Skin of body (tissue), 2 donors: Measurements from ENCODE around the gene FAM98C. TPM values are rescaled to one million over a fixed set of nuclear protein-coding genes. Genes with fewer than 3 reads are reported as not detected.

Experiments
- DNase-seq: peaks from one replicate; lab custom pipeline; 2025; lab: John Stamatoyannopoulos, UW
- total RNA-seq: library from RNA; depleted of rRNA; stranded (reverse); fragments of >200 nt; gene quantifications from one replicate; pipeline ENCODE4 v1.2.3, GENCODE V29; 2014

The FAM98C gene
- total RNA-seq, 1 donor from 2014 or later: 6.2 TPM

DNA sequence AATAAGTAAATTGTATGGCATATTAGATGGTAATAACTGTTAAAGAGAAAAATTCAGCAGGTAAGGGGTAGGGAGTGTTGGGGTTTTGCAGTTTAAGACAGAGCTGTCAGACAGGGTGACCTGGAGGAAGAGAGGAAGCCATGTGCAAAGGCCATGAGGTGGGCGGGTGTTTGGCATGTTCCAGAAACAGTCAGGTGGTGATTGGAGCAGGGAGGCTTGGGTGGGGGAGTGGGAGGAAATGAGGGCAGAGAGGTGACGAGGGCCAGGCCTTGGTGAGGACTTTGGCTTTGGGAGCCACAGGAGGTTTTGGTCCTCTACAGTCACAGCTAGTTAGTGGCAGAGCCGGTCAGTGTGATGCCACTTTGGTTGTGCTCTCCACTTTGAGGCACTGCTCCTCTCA lies 50.7 kb downstream of the FAM98C start:
- DNase-seq: no peak

DNA sequence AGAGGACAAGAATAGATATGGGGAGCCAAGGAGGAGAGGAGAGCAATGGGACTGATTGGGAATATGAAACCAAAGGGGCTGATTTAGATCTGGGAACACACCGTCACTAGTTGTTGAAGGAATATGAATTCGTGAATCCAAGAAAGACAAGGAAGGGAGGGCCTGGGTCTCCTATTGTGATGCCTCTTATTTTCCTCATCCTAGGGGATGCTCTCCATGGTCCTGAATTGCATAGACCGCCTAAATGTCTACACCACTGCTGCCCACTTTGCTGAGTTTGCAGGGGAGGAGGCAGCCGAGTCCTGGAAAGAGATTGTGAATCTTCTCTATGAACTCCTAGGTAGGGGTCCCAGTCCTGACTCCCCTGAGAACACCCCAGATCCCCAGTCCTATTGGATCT lies 52.1 kb downstream of the FAM98C start:
- DNase-seq: no peak

GRCh38 chr19:38457202-38457601 lies 54.3 kb downstream of the FAM98C start:
- no peak for DNase-seq

DNA sequence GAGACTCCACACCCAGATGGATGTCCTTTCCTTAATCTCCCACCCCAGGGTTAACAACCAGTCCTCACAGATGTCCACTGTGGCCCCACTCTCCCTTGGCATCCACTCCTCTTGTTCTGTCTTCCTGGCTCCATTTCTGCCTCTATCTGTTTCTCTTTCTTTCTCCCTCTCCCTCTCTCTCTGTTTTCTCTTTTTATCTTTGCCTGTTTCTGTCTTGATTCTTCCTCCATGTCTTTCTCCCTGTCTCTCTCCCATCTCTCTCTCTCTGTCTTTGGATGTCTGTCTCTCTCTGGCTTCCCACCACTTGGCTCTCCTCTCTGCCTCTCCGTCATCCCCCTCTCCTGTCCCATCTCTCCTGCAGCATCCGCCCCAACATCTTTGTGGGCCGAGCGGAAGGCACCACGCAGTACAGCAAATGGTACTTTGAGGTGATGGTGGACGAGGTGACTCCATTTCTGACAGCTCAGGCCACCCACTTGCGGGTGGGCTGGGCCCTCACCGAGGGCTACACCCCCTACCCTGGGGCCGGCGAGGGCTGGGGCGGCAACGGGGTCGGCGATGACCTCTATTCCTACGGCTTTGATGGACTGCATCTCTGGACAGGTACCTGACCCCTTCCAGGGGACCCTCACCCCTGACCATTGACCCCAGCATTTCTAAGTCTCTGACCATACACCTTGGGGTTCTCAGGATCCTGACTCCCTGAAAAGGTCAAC lies 55.0 kb downstream of the FAM98C start:
- DNase-seq: no peak

Other genes starting within 250 kb of the FAM98C start
- gene DPF1, start 178.9 kb upstream of the FAM98C start, total RNA-seq: 0.79 TPM
- 5.5 TPM for gene PPP1R14A, start 146.7 kb upstream of the FAM98C start, total RNA-seq
- 78.6 TPM for gene SPINT2, start 138.5 kb upstream of the FAM98C start, total RNA-seq
- gene C19orf33, start 98.8 kb upstream of the FAM98C start, total RNA-seq: 18.3 TPM
- 18.0 TPM for gene YIF1B, start 87.1 kb upstream of the FAM98C start, total RNA-seq
- 9.2 TPM for gene KCNK6, start 83.2 kb upstream of the FAM98C start, total RNA-seq
- gene CATSPERG, start 67.3 kb upstream of the FAM98C start, total RNA-seq: 3.7 TPM
- gene PSMD8, start 28.5 kb upstream of the FAM98C start, total RNA-seq: 121 TPM
- not detected for gene GGN, start 15.1 kb upstream of the FAM98C start, total RNA-seq
- 0.99 TPM for gene SPRED3, start 14.4 kb upstream of the FAM98C start, total RNA-seq
- 1.8 TPM for gene RASGRP4, start 23.1 kb downstream of the FAM98C start, total RNA-seq
- gene RYR1, start 30.6 kb downstream of the FAM98C start, total RNA-seq: 21.1 TPM
- gene MAP4K1, start 214.9 kb downstream of the FAM98C start, total RNA-seq: 0.59 TPM
- 193 TPM for gene EIF3K, start 216.1 kb downstream of the FAM98C start, total RNA-seq
- 152 TPM for gene ACTN4, start 244.6 kb downstream of the FAM98C start, total RNA-seq